Common myeloid progenitor, CD34-positive (primary cell): ENCODE results near the gene MCHR2. TPM values are rescaled to one million over a fixed set of nuclear protein-coding genes. Genes with fewer than 3 reads are reported as not detected.
"Not testable (repeated sequence)": the region's sequence is repeated elsewhere in the genome, so short reads cannot be mapped to it uniquely, and the experiment has no call there.

Source experiments
- CTCF ChIA-PET: fragments of 350-600 bp; sonication (Branson Sonifier 250); formaldehyde crosslinking; loops from one replicate; lab custom pipeline; 2021; ENCODE audit warnings: antibody characterized with exemption; lab: Charles Lee
- POLR2A ChIA-PET: fragments of 350-600 bp; sonication (Branson Sonifier 250); formaldehyde crosslinking; loops from one replicate; lab custom pipeline; 2021; ENCODE audit warnings: antibody characterized with exemption; lab: Charles Lee
- DNase-seq, 3 donors: peaks; one replicate each; pipeline versions ENCODE4 v3.0.0 to v3.0.0-alpha.2; 2013
- H3K27ac ChIP-seq, 2 experiments: 1 replicate in 1 of 2; 2 replicates in 1 of 2; pipeline ENCODE4 v1.7.0; 2013; ENCODE audit warnings: inconsistent platforms in 2 of 2, low read length in 2 of 2, mild to moderate bottlenecking in 2 of 2, low read depth in 1 of 2, moderate library complexity in 1 of 2; ENCODE audit not compliant: severe bottlenecking in 2 of 2, insufficient read depth in 1 of 2, poor library complexity in 1 of 2
- H3K27me3 ChIP-seq, 5 experiments: replicated peaks in 2 of 5; 1 replicate in 3 of 5; 2 replicates in 2 of 5; pipeline versions ENCODE4 v1.6.1 to v1.7.0; 2013; ENCODE audit warnings: low read length in 4 of 5, mild to moderate bottlenecking in 2 of 5, moderate library complexity in 2 of 5, inconsistent platforms in 1 of 5; ENCODE audit not compliant: insufficient read depth in 5 of 5, control insufficient read depth in 4 of 5
- H3K36me3 ChIP-seq, 4 experiments: 1 replicate in 2 of 4; 2 replicates in 2 of 4; pipeline versions ENCODE4 v1.6.1 to v1.7.0; 2013; ENCODE audit warnings: low read length in 3 of 4, control low read depth in 1 of 4, mild to moderate bottlenecking in 1 of 4; ENCODE audit not compliant: control insufficient read depth in 4 of 4, insufficient read depth in 4 of 4
- H3K4me1 ChIP-seq, 4 experiments: 1 replicate in 3 of 4; 2 replicates in 1 of 4; pipeline versions ENCODE4 v1.6.1 to v1.7.1; 2013; ENCODE audit warnings: low read length in 3 of 4, mild to moderate bottlenecking in 3 of 4, control low read depth in 1 of 4, inconsistent platforms in 1 of 4, moderate library complexity in 1 of 4; ENCODE audit not compliant: control insufficient read depth in 4 of 4, insufficient read depth in 4 of 4; ENCODE audit errors: control extremely low read depth in 1 of 4
- H3K4me3 ChIP-seq, 7 experiments: 1 replicate in 4 of 7; 2 replicates in 3 of 7; pipeline versions ENCODE4 v1.5.1 to v1.7.0; 2013; ENCODE audit warnings: mild to moderate bottlenecking in 7 of 7, low read length in 6 of 7, moderate library complexity in 6 of 7, inconsistent platforms in 2 of 7, low read depth in 2 of 7, control low read depth in 1 of 7; ENCODE audit not compliant: insufficient read depth in 4 of 7, control insufficient read depth in 1 of 7; ENCODE audit errors: extremely low read depth in 1 of 7
- H3K9me3 ChIP-seq, 5 experiments: 1 replicate in 4 of 5; 2 replicates in 1 of 5; pipeline versions ENCODE4 v1.6.1 to v1.7.1; 2013; ENCODE audit warnings: low read length in 4 of 5, mild to moderate bottlenecking in 2 of 5, inconsistent platforms in 1 of 5, low read depth in 1 of 5, moderate library complexity in 1 of 5; ENCODE audit not compliant: control insufficient read depth in 4 of 5, insufficient read depth in 2 of 5; ENCODE audit errors: control extremely low read depth in 1 of 5
- WGBS: methylation state at CpG from one replicate; pipeline ENCODE4 v1.1.5; 2013; ENCODE audit not compliant: insufficient coverage; 5-methylcytosine and 5-hydroxymethylcytosine counted together
- polyA plus RNA-seq: library from polyadenylated mRNA; unstranded; fragments of 120-200 nt; gene quantifications from one replicate; pipeline ENCODE4 v1.2.1, GENCODE V29; 2013

The MCHR2 gene, protein sequence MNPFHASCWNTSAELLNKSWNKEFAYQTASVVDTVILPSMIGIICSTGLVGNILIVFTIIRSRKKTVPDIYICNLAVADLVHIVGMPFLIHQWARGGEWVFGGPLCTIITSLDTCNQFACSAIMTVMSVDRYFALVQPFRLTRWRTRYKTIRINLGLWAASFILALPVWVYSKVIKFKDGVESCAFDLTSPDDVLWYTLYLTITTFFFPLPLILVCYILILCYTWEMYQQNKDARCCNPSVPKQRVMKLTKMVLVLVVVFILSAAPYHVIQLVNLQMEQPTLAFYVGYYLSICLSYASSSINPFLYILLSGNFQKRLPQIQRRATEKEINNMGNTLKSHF
- not detected for polyA plus RNA-seq

DNA sequence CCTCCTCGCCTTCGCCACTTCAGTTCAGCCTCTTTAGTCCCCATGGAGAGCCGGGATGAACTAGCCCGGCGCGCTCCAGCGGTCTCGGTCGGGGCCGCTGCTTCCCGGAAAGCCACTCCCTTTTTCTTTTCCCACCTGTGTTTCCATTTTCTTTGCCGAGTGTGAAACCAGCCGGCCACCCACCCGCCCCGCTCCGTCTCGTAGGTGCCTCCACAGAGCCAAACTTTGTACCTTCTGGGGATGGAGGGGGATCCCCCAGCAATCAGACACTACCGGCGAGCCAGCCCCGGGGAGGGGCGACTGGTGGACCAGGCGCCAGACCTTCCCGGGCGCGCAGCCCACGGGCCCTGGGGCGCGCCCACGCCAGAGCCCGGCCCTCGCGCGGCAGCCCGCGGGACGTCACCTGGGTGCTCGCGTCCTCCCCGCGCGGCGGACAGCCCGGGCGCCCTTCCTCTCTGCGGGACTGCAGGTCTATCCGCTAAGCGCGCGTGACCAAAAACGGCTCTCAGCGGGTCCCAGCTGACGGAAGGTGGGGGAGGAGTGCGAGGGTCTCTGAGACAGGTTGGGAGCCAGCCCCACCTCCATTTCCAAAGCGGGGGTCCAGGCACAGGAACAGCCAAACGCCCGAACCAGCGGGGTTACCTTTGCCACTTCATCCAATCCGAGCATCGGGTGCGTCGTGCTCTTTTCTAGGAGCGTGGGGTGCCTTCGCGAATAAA is at the start of gene MCHR2:
MCHR2 (minus strand) TSS at position 691 of the 719 bp plus-strand sequence. CDS start 38,076 bp downstream, outside the sequence.
- Histone ChIP-seq H3K9me3 (no peaks in the 10 kb centered on the region), H3K4me1 (peaks cover 0 to 2% (median 0%) of the 10 kb centered on the region in 4 experiments), H3K27me3 (peaks cover 10 to 58% (median 25%) of the 10 kb centered on the region in 5 experiments), H3K4me3 (peak within 1 kb of the TSS in 1 of 7 experiments; percentile 12), H3K27ac (no peak within 1 kb of the TSS), H3K36me3 (no peaks in the 10 kb centered on the region)
- DNase-seq, result no peak
- POLR2A ChIA-PET, result interaction anchor here (1.0 kb wide), 1 partner anchor 10 kb away, joined by 4 read pairs; no protein-coding TSS in a partner anchor
- CTCF ChIA-PET, result no interaction called here
- WGBS, result 6% methylated on average over 59 of the region's 64 CpGs

DNA sequence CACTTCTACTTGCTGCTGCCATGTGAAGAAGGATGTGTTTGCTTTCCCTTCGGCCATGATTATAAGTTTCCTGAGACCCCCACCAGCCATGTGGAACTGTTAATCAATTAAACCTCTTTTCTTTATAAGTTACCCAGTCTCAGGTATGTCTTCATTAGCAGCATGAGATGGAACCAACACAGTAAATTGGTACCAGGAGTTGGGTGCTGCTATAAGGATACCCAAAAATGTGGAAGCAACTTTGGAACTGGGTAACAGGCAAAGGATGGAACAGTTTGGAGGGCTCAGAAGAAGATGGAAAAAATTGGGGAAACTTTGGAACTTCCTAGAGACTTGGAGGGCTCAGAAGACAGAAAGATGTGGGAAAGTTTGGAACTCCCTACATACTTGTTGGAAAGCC is 44.5 kb upstream of the MCHR2 start:
- H3K4me1 ChIP-seq, POLR2A ChIA-PET, DNase-seq, H3K4me3 ChIP-seq, H3K27ac ChIP-seq, H3K9me3 ChIP-seq, CTCF ChIA-PET, H3K27me3 ChIP-seq, H3K36me3 ChIP-seq: not testable (repeated sequence)
- 100% methylated on average over 1 of the region's 1 CpG for WGBS

DNA sequence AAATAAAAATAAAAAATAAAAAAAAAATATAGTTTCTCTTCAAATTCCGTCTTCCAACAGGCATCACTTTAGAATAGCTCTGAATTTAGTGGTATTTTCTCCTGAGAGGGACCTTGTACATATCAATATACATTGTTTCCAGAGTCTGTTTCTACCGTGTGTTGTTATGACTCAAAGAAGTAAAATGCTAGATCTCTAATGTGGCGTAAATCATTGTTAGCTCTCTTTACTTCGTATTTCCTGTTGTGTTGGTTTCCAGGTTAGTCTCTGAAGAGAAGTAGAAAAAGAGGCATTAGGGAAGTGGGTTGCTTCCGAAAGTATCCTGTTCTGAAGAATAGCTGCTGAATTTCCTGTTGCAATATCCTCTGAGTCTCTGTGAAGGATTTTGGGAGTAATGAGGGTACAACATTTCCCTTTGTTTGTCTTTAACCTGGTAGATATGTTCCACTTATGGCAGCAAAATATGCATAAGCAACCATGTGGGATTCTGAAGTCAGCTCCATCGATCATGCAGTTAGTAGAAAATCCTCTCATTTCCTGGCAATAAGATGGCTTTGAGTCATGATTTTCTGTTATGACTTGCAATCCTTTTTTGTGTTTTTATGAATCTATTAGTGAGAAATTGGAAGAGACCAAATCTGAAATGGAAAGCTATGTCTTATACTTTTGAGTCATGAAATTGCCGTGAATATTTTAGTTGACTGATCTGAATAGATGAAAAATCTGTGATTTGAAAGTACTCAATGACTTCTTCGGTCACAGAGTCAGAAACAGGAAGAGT is 42.0 kb upstream of the MCHR2 start:
- Histone ChIP-seq H3K4me1 (no peaks in the 10 kb centered on the region), H3K27ac (no peak overlapping the region), H3K4me3 (no peak overlapping the region), H3K36me3 (no peaks in the 10 kb centered on the region), H3K9me3 (peaks cover 0 to 2% (median 0%) of the 10 kb centered on the region in 5 experiments), H3K27me3 (no peaks in the 10 kb centered on the region)
- no peak for DNase-seq
- CTCF ChIA-PET, result no interaction called here
- POLR2A ChIA-PET, result no interaction called here
- 55% methylated on average over 4 of the region's 8 CpGs for WGBS

DNA sequence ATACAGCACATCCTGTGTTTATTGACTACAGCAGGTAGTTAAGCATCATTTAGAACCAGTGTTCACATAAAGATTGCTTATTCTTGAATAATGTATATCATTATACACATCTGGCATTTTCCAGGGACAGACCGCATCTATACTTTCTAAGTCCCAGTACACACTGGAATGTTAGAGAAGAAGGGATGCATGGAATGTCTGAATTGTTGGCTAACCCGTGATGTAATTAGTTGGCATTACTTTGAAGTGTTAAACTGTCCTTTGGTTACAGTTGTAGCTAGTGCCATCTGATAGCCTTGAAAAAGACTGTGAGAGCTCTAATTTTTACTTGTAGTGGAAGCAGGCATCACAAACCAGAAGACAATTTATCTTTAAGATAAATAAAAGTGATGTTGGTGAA is 29.8 kb upstream of the MCHR2 start:
- CTCF ChIA-PET, result no interaction called here

DNA sequence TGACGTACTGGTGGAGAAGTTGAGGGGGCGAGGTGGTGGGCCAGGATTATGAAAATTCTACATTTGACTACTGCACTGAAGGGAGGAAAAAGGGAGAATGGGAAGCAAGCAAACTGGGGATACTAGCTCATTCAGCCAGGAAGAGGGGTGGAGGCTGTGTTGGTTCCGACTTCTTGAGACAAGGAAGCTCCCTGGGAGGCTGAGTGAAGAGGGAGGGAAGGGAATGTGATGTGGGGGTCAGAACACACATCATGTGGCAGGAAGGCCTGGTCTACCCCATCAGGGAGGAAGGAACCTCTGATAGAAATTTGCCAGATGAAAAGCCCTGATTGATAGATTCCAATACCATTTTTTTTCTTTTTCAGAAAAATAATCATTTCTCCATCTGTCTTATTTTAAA is 28.8 kb upstream of the MCHR2 start:
- no peak overlapping the region for H3K27ac ChIP-seq
- H3K9me3 ChIP-seq, result peaks cover 0 to 4% (median 0%) of the 10 kb centered on the region in 5 experiments
- POLR2A ChIA-PET, result no interaction called here
- no peaks in the 10 kb centered on the region for H3K27me3 ChIP-seq
- DNase-seq, result no peak
- 89% methylated on average over 3 of the region's 3 CpGs for WGBS
- no peaks in the 10 kb centered on the region for H3K36me3 ChIP-seq
- no peaks in the 10 kb centered on the region for H3K4me1 ChIP-seq
- H3K4me3 ChIP-seq, result no peak overlapping the region
- CTCF ChIA-PET, result no interaction called here

More for the DNA sequence above, 29.8 kb upstream of the MCHR2 start:
- Histone ChIP-seq H3K36me3 (no peaks in the 10 kb centered on the region), H3K4me3 (no peak overlapping the region), H3K9me3 (peaks cover 0 to 1% (median 0%) of the 10 kb centered on the region in 5 experiments), H3K4me1 (no peaks in the 10 kb centered on the region), H3K27me3 (no peaks in the 10 kb centered on the region), H3K27ac (no peak overlapping the region)
- no peak for DNase-seq
- POLR2A ChIA-PET, result no interaction called here
- WGBS, result 63% methylated on average over 1 of the region's 2 CpGs

DNA sequence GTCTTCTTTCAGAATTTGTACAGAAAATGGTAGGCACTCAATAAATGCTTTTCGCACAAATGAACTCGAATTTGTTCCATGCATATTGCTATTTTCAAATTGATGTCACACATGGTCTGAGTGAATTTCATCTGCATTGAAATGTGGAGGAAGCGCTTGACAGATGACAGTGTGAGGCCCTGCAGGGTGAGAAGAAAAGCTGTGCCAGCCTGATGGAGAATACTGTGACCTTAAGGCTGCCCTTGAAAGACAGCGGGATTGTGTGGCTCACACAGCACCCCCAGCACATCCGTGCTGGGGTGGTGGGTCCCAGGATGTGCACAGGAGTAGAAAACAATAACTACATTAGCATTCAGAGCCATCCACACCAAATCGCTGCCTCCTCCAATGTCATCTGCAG is 14.8 kb upstream of the MCHR2 start:
- no peaks in the 10 kb centered on the region for H3K9me3 ChIP-seq
- no peak overlapping the region for H3K4me3 ChIP-seq
- peaks cover 0 to 19% (median 0%) of the 10 kb centered on the region in 5 experiments for H3K27me3 ChIP-seq
- H3K27ac ChIP-seq, result no peak overlapping the region
- no peaks in the 10 kb centered on the region for H3K4me1 ChIP-seq
- DNase-seq, result no peak
- CTCF ChIA-PET, result no interaction called here
- no peaks in the 10 kb centered on the region for H3K36me3 ChIP-seq
- POLR2A ChIA-PET, result no interaction called here
- WGBS, result 95% methylated on average over 4 of the region's 6 CpGs
